Measurements from ENCODE around the gene RAC3.

The RAC3 gene

DNA sequence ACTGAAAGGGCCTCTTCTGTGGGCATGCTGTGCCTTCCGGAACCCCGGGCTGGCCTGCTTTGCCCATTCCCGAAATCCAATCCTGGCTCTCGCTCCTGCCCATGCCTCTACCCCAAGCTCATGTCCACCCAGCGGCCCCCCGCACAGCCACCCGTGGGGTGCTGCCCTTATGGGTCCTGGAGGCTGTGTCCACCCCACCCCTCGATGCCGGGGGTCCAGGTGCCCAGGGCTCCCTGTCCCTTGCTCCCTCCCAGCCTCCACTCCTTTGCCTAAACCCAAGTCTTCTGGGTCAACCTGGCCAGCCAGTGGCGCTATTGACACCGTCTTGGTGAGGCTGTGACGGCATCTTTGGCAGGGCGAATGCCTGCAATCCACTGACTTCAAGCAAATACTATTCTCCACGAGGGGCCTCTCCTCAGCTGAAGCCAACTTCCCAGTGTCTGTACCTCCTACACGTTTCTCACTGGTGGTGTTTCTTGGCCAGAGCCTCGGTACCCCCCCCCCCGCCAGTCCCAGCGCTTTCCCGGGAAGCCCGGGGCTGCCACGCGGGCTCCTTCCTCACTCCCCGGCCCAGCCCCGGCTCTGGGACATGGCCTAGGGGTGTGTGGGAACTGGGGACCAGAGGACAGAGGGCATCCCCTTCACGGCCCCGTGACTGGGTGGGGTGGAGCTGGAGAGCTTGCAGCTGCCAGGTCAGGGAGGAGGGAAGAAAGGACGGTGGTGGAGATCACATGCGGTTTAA is 46.3 kb downstream of the RAC3 start:
- DNase-seq = no peak

DNA sequence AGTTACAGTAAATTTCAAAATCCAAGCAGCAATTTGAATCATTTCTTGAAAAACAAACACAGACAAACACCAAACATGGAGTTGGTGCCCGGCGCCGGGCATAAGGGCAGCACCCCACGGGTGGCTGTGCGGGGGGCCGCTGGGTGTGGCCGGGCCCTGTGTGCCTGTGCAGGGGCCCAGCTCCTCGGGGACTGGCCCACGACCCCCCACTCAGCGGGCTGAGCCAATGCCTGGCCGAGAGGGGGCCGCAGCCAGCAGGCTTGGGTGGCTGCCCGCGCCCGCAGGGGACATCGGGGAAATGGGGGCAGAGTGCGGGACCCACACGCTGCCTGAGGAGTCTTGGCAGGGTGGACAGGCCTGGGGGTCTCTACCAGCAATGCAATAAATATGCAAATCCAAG is 47.0 kb downstream of the RAC3 start:
- DNase-seq = no peak

DNA sequence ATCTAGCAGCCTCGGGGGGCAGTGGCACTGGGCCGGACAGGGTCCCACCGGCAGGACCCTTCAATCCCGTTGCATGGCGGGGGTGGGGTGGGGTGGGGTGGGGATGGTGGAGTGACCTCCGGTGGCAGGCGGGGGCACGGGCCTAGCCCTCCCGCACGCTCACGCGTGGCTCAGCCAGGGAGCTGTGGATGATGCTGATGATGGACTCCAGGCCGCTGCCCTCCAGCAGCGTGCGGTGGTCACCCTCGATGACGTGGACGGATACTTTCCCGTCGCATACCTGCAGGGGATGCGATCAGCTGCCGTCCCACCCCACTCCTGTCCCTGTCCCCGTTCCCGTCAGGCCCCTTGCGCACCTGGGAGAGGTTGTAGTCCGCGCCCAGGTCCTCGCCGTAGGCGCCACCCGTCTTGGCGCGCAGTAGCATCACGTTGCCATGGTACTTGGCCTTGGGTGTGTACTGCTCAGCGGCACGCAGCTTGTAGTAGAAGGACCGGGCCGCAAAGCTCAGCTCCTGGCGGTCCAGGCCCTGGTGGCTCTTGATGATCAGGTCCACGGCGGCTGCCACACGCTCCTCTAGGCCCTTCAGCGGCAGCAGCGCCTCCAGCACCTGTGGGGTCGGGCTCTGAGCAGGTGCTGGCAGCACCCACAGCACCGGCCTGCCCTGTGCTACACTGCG is 47.7 kb downstream of the RAC3 start:
- no peak for DNase-seq

DNA sequence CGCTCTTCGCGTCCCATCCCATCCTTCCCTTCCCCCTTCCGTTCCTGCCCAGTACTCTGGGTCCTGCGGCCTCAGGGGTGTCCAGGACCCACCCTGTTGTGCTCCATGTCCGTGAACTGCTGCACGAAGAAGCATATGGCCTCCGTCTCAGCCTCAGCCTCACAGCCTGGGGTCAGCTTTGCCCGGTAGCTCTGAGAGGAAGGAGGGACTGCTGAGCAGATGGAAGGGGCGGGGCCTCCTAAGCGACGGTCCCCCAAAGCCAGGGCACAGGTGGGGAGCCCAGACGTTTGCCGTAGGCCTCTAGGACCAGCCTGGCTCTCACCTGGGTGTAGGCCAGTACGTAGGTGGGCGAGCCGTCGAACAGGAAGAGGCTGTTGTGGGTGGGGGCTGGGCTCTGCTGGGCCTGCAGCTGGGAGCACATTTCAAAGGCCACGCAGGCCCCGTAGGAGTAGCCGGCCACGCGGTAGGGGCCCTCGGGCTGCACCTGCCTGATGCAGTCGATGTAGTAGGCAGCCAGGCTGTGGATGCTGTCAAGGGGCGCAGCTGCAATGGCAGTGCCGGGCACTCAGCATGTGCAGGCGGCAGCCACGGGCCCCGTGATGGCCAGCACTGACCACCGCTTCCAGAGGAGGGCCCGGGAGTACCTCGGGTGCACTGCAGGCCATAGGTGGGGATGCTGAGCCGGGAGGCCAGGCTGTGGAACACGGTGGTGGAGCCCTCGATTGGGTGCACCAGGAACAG is 48.7 kb downstream of the RAC3 start:
- no peak for DNase-seq

DNA sequence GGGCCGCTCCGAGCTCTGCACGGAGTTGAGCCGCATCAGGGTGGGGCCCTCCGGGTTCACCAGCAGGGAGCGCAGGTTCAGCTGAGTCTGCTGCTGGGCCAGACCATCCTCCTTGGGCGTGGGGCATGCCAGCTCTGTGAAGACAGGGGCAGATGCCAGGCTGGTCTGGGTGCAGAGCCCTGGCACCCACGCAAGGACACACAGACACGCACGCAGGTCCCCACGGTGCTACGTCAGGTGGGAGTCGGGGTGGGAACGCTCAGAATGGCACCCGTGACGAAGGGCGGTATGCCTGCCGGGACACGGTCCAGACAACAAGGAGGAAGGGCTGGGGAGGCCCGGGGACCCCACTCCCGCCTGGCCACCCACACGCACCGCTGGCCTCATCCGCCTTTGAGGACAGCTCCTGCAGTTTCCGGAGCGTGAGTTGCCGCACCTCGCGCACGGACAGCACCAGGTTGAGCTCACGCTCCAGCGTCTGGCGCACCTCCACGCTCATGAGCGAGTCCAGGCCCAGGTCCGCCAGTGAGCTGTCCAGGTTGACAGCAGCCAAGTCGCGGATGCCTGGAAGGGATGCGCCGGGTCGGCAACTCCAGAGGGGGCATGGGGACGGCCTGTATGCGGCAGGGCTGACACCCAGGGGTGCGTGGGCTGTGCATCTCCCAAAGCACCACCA is 49.4 kb downstream of the RAC3 start:
- DNase-seq = no peak

DNA sequence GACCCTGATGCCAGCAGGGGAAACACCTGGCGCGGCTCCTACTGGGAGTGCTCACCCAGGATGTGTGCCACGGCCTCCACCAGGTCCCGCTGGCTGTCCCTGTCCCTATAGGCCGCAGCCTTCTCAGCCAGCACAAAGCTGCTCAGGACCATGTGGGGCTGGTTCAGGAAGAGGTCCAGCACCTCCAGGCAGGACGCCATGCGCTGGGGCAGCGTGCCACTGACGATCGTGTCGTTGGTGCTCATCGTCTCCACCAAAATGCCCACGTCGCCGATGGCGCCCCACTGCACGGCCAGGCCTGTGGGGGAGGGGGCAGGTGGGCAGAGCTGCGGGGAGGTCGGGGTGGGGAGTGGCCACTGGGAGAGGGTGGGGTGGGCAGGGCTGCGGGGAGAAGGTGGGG is 50.1 kb downstream of the RAC3 start:
- DNase-seq = no peak

DNA sequence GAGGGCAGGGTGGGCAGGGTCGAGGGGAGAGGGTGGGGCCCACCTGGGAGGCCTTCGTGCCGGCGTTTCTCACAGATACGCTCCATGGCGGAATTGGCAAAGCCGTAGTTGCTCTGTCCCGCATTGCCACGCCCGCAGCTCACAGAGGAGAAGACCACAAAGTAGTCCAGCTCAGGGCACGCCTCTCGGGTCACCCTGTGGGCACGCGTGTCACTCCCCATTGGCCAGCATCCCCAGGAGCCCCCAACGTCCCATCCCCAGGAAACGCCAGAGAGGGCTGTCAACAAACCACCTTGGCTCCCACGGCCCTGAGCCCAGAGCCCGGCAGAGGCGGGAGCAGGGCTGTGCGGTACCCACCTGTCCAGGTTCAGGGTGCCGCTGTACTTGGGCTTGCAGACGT is 50.5 kb downstream of the RAC3 start:
- DNase-seq = no peak

DNA sequence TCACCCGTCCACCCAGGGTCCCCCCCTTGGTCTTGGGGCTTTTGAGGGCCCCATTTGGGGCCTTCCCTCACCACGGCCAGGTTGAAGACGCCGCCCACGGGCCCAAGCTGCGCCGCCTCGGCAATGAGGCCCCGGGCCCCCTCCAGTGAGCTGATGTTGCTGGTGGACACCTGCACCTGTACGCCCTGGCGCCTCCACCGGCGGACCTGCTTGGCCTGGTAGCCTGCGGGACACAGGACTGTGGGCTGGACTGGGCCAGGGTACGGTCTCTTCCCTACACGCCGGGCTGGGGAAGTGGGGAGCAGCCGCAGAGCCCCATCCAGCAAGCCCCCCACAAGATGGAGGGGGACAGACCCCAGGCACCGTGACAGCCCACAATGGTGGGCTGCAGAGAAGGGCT is 51.0 kb downstream of the RAC3 start:
- no peak for DNase-seq

DNA sequence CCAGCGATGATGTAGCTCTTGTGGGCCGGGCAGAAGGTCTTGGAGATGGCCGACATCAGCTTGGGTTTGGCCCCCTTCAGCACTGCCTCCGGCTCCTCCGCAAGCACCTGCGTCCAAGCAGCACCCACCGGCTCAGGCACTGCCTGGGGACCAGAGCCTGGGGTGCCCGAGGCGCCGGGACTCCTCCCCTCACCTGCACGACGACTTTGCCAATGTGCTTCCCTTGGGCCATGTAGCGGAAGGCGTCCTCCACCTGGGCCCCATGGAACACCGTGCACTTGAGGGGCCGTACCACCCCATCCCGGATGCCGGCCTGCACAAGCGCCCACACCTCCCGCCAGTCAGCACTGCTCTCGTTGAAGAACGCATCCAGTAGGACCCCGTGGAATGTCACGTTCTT is 51.5 kb downstream of the RAC3 start:
- no peak for DNase-seq

All from NCI-H748 treated with DMSO at 0.1 percent for 48 hours (cell line).